CD14-positive monocyte (primary cell): ENCODE results near the gene RAB5A. TPM values are rescaled to one million over a fixed set of nuclear protein-coding genes. Genes with fewer than 3 reads are reported as not detected.

ENCODE experiments used
- DNase-seq, 3 donors: peaks; one replicate each; pipeline ENCODE4 v3.0.0-alpha.2; 2011 to 2022
- H2AFZ ChIP-seq: 2 replicates; pipeline ENCODE4 v1.6.0; 2012; ENCODE audit warnings: mild to moderate bottlenecking, low read depth, low read length, inconsistent platforms; ENCODE audit not compliant: insufficient read depth, poor library complexity, severe bottlenecking
- H3K27ac ChIP-seq, 2 donors: 1 replicate in 1 of 2; 2 replicates in 1 of 2; pipeline ENCODE4 v1.5.1; 2012 to 2013; ENCODE audit warnings: low read length in 2 of 2, control low read depth in 1 of 2, inconsistent platforms in 1 of 2, low read depth in 1 of 2, mild to moderate bottlenecking in 1 of 2
- H3K27me3 ChIP-seq, 2 donors: one replicate each; pipeline versions ENCODE4 v1.6.0 to v1.6.1; 2011 to 2013; ENCODE audit warnings: low read length in 2 of 2; ENCODE audit not compliant: control insufficient read depth in 2 of 2, insufficient read depth in 2 of 2
- H3K36me3 ChIP-seq, 2 donors: replicated peaks in 1 of 2; 1 replicate in 1 of 2; 2 replicates in 1 of 2; pipeline versions ENCODE4 v1.5.1 to v1.6.1; 2012 to 2013; ENCODE audit warnings: low read length in 2 of 2, control low read depth in 1 of 2, inconsistent platforms in 1 of 2, mild to moderate bottlenecking in 1 of 2; ENCODE audit not compliant: insufficient read depth in 2 of 2, control insufficient read depth in 1 of 2
- H3K4me1 ChIP-seq, 2 donors: 1 replicate in 1 of 2; 2 replicates in 1 of 2; pipeline versions ENCODE4 v1.5.1 to v1.6.1; 2012 to 2013; ENCODE audit warnings: low read length in 2 of 2, control low read depth in 1 of 2, inconsistent platforms in 1 of 2, mild to moderate bottlenecking in 1 of 2, moderate library complexity in 1 of 2; ENCODE audit not compliant: insufficient read depth in 2 of 2, control insufficient read depth in 1 of 2
- H3K4me2 ChIP-seq: replicated peaks from 2 replicates; pipeline ENCODE3; 2012; ENCODE audit warnings: low read length, moderate library complexity, mild to moderate bottlenecking; ENCODE audit not compliant: poor library complexity, severe bottlenecking; ENCODE audit errors: extremely low read depth
- H3K4me3 ChIP-seq, 3 experiments: fragments of 200-600 bp in 1 of 3; sonication (generic) in 1 of 3; replicated peaks in 1 of 3; 1 replicate in 2 of 3; 2 replicates in 1 of 3; pipeline ENCODE4 v1.5.1; 2011 to 2013; ENCODE audit warnings: low read length in 3 of 3, mild to moderate bottlenecking in 3 of 3, control low read depth in 2 of 3, low read depth in 2 of 3, inconsistent platforms in 1 of 3, moderate library complexity in 1 of 3
- H3K79me2 ChIP-seq: 2 replicates; pipeline ENCODE4 v1.6.0; 2012; ENCODE audit warnings: mild to moderate bottlenecking, control low read depth, inconsistent platforms, low read length, moderate library complexity; ENCODE audit not compliant: insufficient read depth
- H3K9ac ChIP-seq: 2 replicates; pipeline ENCODE4 v1.6.0; 2017; ENCODE audit warnings: low read length, mild to moderate bottlenecking; ENCODE audit not compliant: insufficient read depth, poor library complexity, severe bottlenecking
- H3K9me3 ChIP-seq, 2 donors: replicated peaks in 1 of 2; 1 replicate in 1 of 2; 2 replicates in 1 of 2; pipeline versions ENCODE4 v1.5.1 to v1.6.1; 2012 to 2013; ENCODE audit warnings: low read length in 2 of 2, control low read depth in 1 of 2; ENCODE audit not compliant: control insufficient read depth in 1 of 2, insufficient read depth in 1 of 2
- H4K20me1 ChIP-seq: 2 replicates; pipeline ENCODE4 v1.6.0; 2012; ENCODE audit warnings: mild to moderate bottlenecking, low read length, control low read depth, moderate library complexity; ENCODE audit not compliant: insufficient read depth
- H3K27ac Mint-ChIP-seq, 7 donors: one replicate each; pipeline ENCODE4 v1.8.0; 2020; ENCODE audit warnings: mild to moderate bottlenecking in 7 of 7, mixed read lengths in 7 of 7, moderate library complexity in 6 of 7, inconsistent platforms in 2 of 7
- H3K27me3 Mint-ChIP-seq, 3 donors: one replicate each; pipeline ENCODE4 v1.8.0; 2021 to 2022; ENCODE audit warnings: low read depth in 3 of 3, mild to moderate bottlenecking in 3 of 3, mixed read lengths in 3 of 3, moderate library complexity in 3 of 3, inconsistent platforms in 1 of 3
- H3K36me3 Mint-ChIP-seq, 2 donors: one replicate each; pipeline ENCODE4 v1.8.0; 2020; ENCODE audit warnings: mixed read lengths in 2 of 2, inconsistent platforms in 1 of 2, mild to moderate bottlenecking in 1 of 2
- H3K4me1 Mint-ChIP-seq: one replicate; pipeline ENCODE4 v1.8.0; 2020; ENCODE audit warnings: mild to moderate bottlenecking, mixed read lengths
- H3K4me3 Mint-ChIP-seq, 2 donors: one replicate each; pipeline ENCODE4 v1.8.0; 2020; ENCODE audit warnings: mild to moderate bottlenecking in 2 of 2, mixed read lengths in 2 of 2, moderate library complexity in 1 of 2
- H3K9me3 Mint-ChIP-seq, 7 donors: one replicate each; pipeline ENCODE4 v1.8.0; 2020 to 2022; ENCODE audit warnings: mixed read lengths in 7 of 7, mild to moderate bottlenecking in 6 of 7, moderate library complexity in 6 of 7, inconsistent platforms in 2 of 7
- CTCF ChIP-seq: fragments of 200-600 bp; IDR thresholded peaks from one replicate; pipeline ENCODE4 v1.8.0; 2022; ENCODE audit warnings: antibody characterized with exemption, mild to moderate bottlenecking
- WGBS: methylation state at CpG from one replicate; pipeline ENCODE4 v1.1.5; 2013; ENCODE audit warnings: missing lambda C conversion rate; ENCODE audit not compliant: insufficient coverage; 5-methylcytosine and 5-hydroxymethylcytosine counted together
- intact Hi-C, 2 donors: fragments of 100-400 bp; cut with micrococcal nuclease; formaldehyde crosslinking; loops; one replicate each; pipeline versions ENCODE4 v1.15.0 to v1.15.1; 2023
- polyA plus RNA-seq, 3 donors: library from polyadenylated mRNA; depleted of rRNA in 1 of 3; unstranded in 2 of 3; stranded (reverse) in 1 of 3; fragments of 300-500 nt in 2 of 3; fragments of >200 nt in 1 of 3; fragmentation: Illumina TruSeq in 2 of 3; gene quantifications; 1 replicate in 2 of 3; 2 replicates in 1 of 3; pipeline ENCODE4 v1.2.3, GENCODE V29; 2012 to 2021

The RAB5A gene
- polyA plus RNA-seq, 3 donors = 25.7 to 60.2 (median 33.8) TPM

DNA sequence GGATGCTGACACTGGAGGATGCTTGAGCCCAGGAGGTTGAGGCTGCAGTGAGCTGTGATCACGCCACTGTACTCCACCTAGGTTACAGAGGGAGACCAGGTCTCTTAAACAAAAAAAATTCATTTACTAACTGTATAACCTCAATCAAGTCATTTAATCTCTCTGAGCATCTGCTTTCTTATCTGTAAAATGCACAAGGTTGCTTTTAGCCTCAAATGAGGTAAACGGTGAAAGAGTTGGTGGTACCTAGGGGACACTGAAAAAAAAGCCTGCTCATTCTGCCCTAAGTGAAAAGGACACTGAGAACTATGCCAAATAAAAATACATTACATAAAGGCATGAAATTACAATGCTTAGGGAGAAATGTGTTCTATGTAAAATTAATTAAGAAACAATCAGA, 61.7 kb downstream of the RAB5A start:
- Histone ChIP-seq H3K79me2 (no peaks in the 10 kb centered on the region), H3K9me3 (no peaks in the 10 kb centered on the region), H4K20me1 (no peaks in the 10 kb centered on the region), H2AFZ (no peak overlapping the region), H3K4me1 (no peaks in the 10 kb centered on the region), H3K4me3 (no peak overlapping the region), H3K9ac (no peak overlapping the region), H3K36me3 (no peaks in the 10 kb centered on the region), H3K27me3 (no peaks in the 10 kb centered on the region), H3K4me2 (no peak overlapping the region), H3K27ac (no peak overlapping the region)
- H3K27ac Mint-ChIP-seq = no peak overlapping the region
- no peaks in the 10 kb centered on the region for H3K27me3 Mint-ChIP-seq
- peaks cover 0 to 5% (median 0%) of the 10 kb centered on the region in 7 donors for H3K9me3 Mint-ChIP-seq
- TF ChIP-seq CTCF = no peak
- intact Hi-C loops = no loop called here
- no peaks in the 10 kb centered on the region for H3K36me3 Mint-ChIP-seq
- no peak overlapping the region for H3K4me3 Mint-ChIP-seq
- WGBS = no CpG with 5 or more reads among the region's 2 CpGs
- no peaks in the 10 kb centered on the region for H3K4me1 Mint-ChIP-seq
- DNase-seq = no peak

- Histone ChIP-seq H3K4me2 (no peak within 1 kb of the TSS), H3K4me1 (no peaks in the 10 kb centered on the region), H2AFZ (no peak within 1 kb of the TSS), H3K4me3 (no peak within 1 kb of the TSS), H3K27ac (no peak within 1 kb of the TSS), H3K9ac (no peak within 1 kb of the TSS), H4K20me1 (no peaks in the 10 kb centered on the region), H3K9me3 (no peaks in the 10 kb centered on the region), H3K27me3 (no peaks in the 10 kb centered on the region), H3K36me3 (no peaks in the 10 kb centered on the region), H3K79me2 (no peaks in the 10 kb centered on the region)
- DNase-seq = no peak
- no peak for TF ChIP-seq CTCF
- intact Hi-C loops = no loop called here
- Mint-ChIP-seq H3K4me1 (no peaks in the 10 kb centered on the region), H3K27ac (no peak within 1 kb of the TSS), H3K27me3 (no peaks in the 10 kb centered on the region), H3K9me3 (peaks cover 0 to 5% (median 0%) of the 10 kb centered on the region in 7 donors), H3K36me3 (no peaks in the 10 kb centered on the region), H3K4me3 (no peak within 1 kb of the TSS)
- WGBS = 100% methylated on average over 1 of the region's 4 CpGs
These were observed 65.3 kb downstream of the RAB5A start, which contains the start of gene PP2D1 for GRCh38 chr3:20012164-20012563. TSS of gene PP2D1 (minus strand) at chr3:20012264. CDS start at chr3:20012072, 192 bp downstream.
